PC-3 (cell line): ENCODE data around the gene TTC12. TPM values are rescaled to one million over a fixed set of nuclear protein-coding genes. Genes with fewer than 3 reads are reported as not detected.

ENCODE experiments used
- ATAC-seq: fragments of 200-7000 bp; cut with Tn5 transposase; 2 replicates; pipeline ENCODE4 v1.9.1; 2020; ENCODE audit warnings: mild to moderate bottlenecking, moderate library complexity
- BruUV-seq: library from RNA; stranded (reverse); fragments of 400-500 nt; replicated peaks from 2 replicates; lab custom pipeline; 2021; lab: Mats Ljungman, UMichigan
- CTCF ChIA-PET: fragments of 300-600 bp; sonication (Branson Sonifier 250); formaldehyde crosslinking; loops from one replicate; lab custom pipeline; 2022; ENCODE audit warnings: antibody characterized with exemption; lab: Charles Lee
- POLR2A ChIA-PET: fragments of 300-600 bp; sonication (Branson Sonifier 250); formaldehyde crosslinking; loops from one replicate; lab custom pipeline; 2022; ENCODE audit warnings: antibody characterized with exemption; ENCODE audit not compliant: unreplicated experiment; lab: Charles Lee
- DNase-seq: peaks from one replicate; pipeline ENCODE4 v3.0.0-alpha.2; 2015
- H2AFZ ChIP-seq: fragments of 300-600 bp; sonication (generic); 2 replicates; pipeline ENCODE4 v1.6.0; 2016; ENCODE audit warnings: antibody characterized with exemption, low read length
- H3F3A ChIP-seq: fragments of 300-600 bp; sonication (generic); one replicate; pipeline ENCODE4 v1.6.0; 2017; ENCODE audit warnings: antibody characterized with exemption, low read length, control low read depth, mild to moderate bottlenecking; ENCODE audit not compliant: unreplicated experiment
- H3K27ac ChIP-seq: fragments of 300-600 bp; sonication (generic); 2 replicates; pipeline ENCODE4 v1.5.1; 2016; ENCODE audit warnings: mild to moderate bottlenecking, low read length
- H3K27me3 ChIP-seq: fragments of 300-600 bp; sonication (generic); 2 replicates; pipeline ENCODE4 v1.6.1; 2016; ENCODE audit warnings: low read length, mixed read lengths
- H3K36me3 ChIP-seq: fragments of 300-600 bp; sonication (generic); 2 replicates; pipeline ENCODE4 v1.6.1; 2016; ENCODE audit warnings: low read depth, mixed run types, low read length, mixed read lengths
- H3K4me1 ChIP-seq: fragments of 300-600 bp; sonication (generic); 2 replicates; pipeline ENCODE4 v1.5.1; 2016; ENCODE audit warnings: low read length; ENCODE audit not compliant: insufficient read depth
- H3K4me2 ChIP-seq: fragments of 300-600 bp; sonication (generic); 2 replicates; pipeline ENCODE4 v1.6.0; 2016; ENCODE audit warnings: low read length
- H3K4me3 ChIP-seq: fragments of 300-600 bp; sonication (generic); 2 replicates; pipeline ENCODE4 v1.5.1; 2016; ENCODE audit warnings: mild to moderate bottlenecking, low read length, mixed read lengths
- H3K79me2 ChIP-seq: fragments of 300-600 bp; sonication (generic); 2 replicates; pipeline ENCODE4 v1.6.1; 2017; ENCODE audit warnings: low read length, mixed read lengths
- H3K9ac ChIP-seq: fragments of 300-600 bp; sonication (generic); 2 replicates; pipeline ENCODE4 v1.6.0; 2016; ENCODE audit warnings: mild to moderate bottlenecking, low read length
- H3K9me2 ChIP-seq: fragments of 300-600 bp; sonication (generic); replicated peaks from 2 replicates; pipeline ENCODE4 v1.6.1; 2016; ENCODE audit warnings: mixed run types, low read length, mixed read lengths
- H3K9me3 ChIP-seq: fragments of 300-600 bp; sonication (generic); 2 replicates; pipeline ENCODE4 v1.6.1; 2016; ENCODE audit warnings: low read length, mixed read lengths
- H4K20me1 ChIP-seq: fragments of 300-600 bp; sonication (generic); 2 replicates; pipeline ENCODE4 v1.6.1; 2016; ENCODE audit warnings: low read length, mixed read lengths
- EZH2 ChIP-seq: fragments of 300-600 bp; sonication (generic); IDR thresholded peaks from one replicate; pipeline ENCODE4 v1.6.1; 2017; ENCODE audit warnings: antibody characterized with exemption, mild to moderate bottlenecking, low read length; ENCODE audit not compliant: unreplicated experiment
- EZH2phosphoT487 ChIP-seq: fragments of 300-600 bp; sonication (generic); IDR thresholded peaks from 2 replicates; pipeline ENCODE4 v1.6.1; 2018; ENCODE audit warnings: mild to moderate bottlenecking, antibody characterized with exemption, low read length, borderline replicate concordance
- intact Hi-C: fragments of 100-400 bp; cut with micrococcal nuclease; formaldehyde crosslinking; loops from 2 replicates; pipeline ENCODE4 v1.9.0; 2023
- total RNA-seq: library from RNA; depleted of rRNA; stranded (reverse); fragments of >200 nt; gene quantifications from 2 replicates; pipeline ENCODE4 v1.2.3, GENCODE V29; 2014
- TF ChIP-seq, protein P1 (sequence below): fragments of 300-600 bp; sonication (generic); conservative IDR thresholded peaks from 2 replicates; pipeline ENCODE4 v1.5.1; 2017; ENCODE audit warnings: antibody characterized with exemption, low read depth, mild to moderate bottlenecking, low read length

Gene TTC12
- total RNA-seq, 1 experiment from 2014 or later: 13.1 TPM

DNA sequence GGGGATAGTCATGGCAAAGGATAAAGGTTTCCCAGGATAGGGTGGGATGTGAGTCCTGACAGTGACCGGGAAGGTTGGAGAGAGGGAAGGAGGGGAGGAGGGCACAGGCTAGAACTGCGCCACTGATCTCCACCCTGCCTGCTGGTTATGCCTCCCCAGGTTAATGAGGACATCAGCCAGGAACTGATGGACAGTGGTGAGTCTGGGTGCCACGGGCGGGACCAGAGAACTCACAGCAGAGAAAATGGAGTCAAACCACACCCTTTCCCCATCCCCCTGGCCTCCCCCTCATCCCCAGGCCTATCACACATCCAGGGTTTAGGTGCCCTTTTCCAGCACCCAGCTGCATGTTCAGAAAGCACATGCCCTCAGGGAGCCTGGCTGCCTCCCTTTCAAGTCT lies 83.4 kb downstream of the TTC12 start:
- no peak overlapping the region for H2AFZ ChIP-seq
- no peaks in the 10 kb centered on the region for H3K4me1 ChIP-seq
- no peaks in the 10 kb centered on the region for H4K20me1 ChIP-seq
- no peak for TF ChIP-seq EZH2
- TF ChIP-seq, protein P1, sequence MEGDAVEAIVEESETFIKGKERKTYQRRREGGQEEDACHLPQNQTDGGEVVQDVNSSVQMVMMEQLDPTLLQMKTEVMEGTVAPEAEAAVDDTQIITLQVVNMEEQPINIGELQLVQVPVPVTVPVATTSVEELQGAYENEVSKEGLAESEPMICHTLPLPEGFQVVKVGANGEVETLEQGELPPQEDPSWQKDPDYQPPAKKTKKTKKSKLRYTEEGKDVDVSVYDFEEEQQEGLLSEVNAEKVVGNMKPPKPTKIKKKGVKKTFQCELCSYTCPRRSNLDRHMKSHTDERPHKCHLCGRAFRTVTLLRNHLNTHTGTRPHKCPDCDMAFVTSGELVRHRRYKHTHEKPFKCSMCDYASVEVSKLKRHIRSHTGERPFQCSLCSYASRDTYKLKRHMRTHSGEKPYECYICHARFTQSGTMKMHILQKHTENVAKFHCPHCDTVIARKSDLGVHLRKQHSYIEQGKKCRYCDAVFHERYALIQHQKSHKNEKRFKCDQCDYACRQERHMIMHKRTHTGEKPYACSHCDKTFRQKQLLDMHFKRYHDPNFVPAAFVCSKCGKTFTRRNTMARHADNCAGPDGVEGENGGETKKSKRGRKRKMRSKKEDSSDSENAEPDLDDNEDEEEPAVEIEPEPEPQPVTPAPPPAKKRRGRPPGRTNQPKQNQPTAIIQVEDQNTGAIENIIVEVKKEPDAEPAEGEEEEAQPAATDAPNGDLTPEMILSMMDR: no peak
- TF ChIP-seq EZH2phosphoT487: no peak
- ATAC-seq: no peak
- POLR2A ChIA-PET: no interaction called here
- CTCF ChIA-PET: no interaction called here
- H3F3A ChIP-seq: no peaks in the 10 kb centered on the region
- DNase-seq: no peak
- no peak overlapping the region for H3K9ac ChIP-seq
- H3K27ac ChIP-seq: no peak overlapping the region
- H3K9me3 ChIP-seq: no peaks in the 10 kb centered on the region
- no peaks in the 10 kb centered on the region for H3K9me2 ChIP-seq
- H3K4me2 ChIP-seq: no peak overlapping the region
- intact Hi-C loops: no loop called here
- H3K79me2 ChIP-seq: no peaks in the 10 kb centered on the region
- H3K4me3 ChIP-seq: no peak overlapping the region
- H3K36me3 ChIP-seq: no peaks in the 10 kb centered on the region
- no TSS peak for BruUV-seq
- H3K27me3 ChIP-seq: peaks cover 9% of the 10 kb centered on the region; the same call in 1 of the 2 replicates

DNA sequence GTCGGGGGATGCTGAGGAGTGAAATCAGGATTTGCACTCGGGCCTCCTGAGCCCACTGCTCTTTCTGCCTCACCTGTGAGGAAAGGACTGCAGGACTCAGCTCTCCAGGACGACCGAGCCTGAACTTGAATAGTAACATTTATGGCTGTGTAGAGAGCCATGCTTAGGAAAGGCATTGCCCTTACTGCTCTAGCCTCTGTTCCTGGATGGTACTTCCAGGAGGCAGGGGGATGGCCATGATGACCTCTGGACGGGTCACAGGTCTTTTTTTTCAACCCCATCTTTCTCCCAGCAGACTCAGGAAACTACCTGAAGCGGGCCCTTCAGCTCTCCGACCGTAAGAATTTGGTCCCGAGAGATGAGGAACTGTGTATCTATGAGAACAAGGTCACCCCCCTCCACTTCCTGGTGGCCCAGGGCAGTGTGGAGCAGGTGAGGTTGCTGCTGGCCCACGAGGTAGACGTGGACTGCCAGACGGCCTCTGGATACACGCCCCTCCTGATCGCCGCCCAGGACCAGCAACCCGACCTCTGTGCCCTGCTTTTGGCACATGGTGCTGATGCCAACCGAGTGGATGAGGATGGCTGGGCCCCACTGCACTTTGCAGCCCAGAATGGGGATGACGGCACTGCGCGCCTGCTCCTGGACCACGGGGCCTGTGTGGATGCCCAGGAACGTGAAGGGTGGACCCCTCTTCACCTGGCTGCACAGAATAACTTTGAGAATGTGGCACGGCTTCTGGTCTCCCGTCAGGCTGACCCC lies 84.5 kb downstream of the TTC12 start:
- H3K9me3 ChIP-seq: no peaks in the 10 kb centered on the region
- no peaks in the 10 kb centered on the region for H4K20me1 ChIP-seq
- peaks cover 9% of the 10 kb centered on the region; the same call in 1 of the 2 replicates for H3K27me3 ChIP-seq
- BruUV-seq: no TSS peak
- CTCF ChIA-PET: no interaction called here
- H3F3A ChIP-seq: no peaks in the 10 kb centered on the region
- H2AFZ ChIP-seq: no peak overlapping the region
- DNase-seq (no peak), ATAC-seq (no peak)
- H3K36me3 ChIP-seq: no peaks in the 10 kb centered on the region
- no peaks in the 10 kb centered on the region for H3K4me1 ChIP-seq
- H3K4me2 ChIP-seq: no peak overlapping the region
- intact Hi-C loops: no loop called here
- no peak overlapping the region for H3K4me3 ChIP-seq
- H3K9me2 ChIP-seq: no peaks in the 10 kb centered on the region
- no peak overlapping the region for H3K9ac ChIP-seq
- H3K79me2 ChIP-seq: no peaks in the 10 kb centered on the region
- POLR2A ChIA-PET: no interaction called here
- no peak overlapping the region for H3K27ac ChIP-seq
- TF ChIP-seq, protein P1: no peak
- TF ChIP-seq EZH2phosphoT487: no peak
- no peak for TF ChIP-seq EZH2

DNA sequence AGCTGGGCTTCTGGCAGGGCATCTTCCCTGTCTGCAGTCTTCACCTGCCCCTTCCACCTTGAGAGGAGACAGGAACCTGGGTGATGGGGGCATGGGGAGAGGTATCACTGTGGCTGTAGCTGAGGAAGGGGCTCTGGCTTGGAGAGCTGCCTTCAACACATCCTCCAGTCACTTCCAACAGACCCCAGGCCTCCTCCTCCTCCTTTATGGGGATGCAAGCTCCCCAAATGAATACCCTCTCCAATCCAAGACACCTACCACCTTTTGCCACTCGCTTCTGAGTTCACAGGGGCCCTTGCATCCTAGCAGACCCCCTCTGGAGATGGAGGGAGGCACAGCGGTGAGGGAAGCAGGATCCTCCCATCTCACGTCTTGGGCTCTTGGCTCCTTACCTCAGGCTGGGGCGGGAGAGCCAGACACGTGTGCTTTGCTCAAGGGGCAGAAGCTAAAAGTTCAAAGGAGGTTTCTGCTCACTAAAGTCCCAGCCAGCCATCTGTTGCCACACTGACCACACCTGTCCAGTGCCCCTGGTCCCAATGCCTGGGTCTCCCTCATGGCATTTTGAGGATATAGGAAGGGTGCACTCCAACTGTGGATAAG lies 86.3 kb downstream of the TTC12 start:
- DNase-seq (no peak), ATAC-seq (no peak)
- H3F3A ChIP-seq: no peaks in the 10 kb centered on the region
- no peaks in the 10 kb centered on the region for H3K36me3 ChIP-seq
- POLR2A ChIA-PET: no interaction called here
- no peak overlapping the region for H3K4me3 ChIP-seq
- intact Hi-C loops: no loop called here
- H3K9ac ChIP-seq: no peak overlapping the region
- H3K27me3 ChIP-seq: peaks cover 16% of the 10 kb centered on the region; the same call in 1 of the 2 replicates
- no TSS peak for BruUV-seq
- no peaks in the 10 kb centered on the region for H3K9me3 ChIP-seq
- H2AFZ ChIP-seq: no peak overlapping the region
- TF ChIP-seq EZH2 (no peak), EZH2phosphoT487 (no peak)
- TF ChIP-seq, protein P1: no peak
- H3K9me2 ChIP-seq: no peaks in the 10 kb centered on the region
- H3K4me1 ChIP-seq: no peaks in the 10 kb centered on the region
- no peak overlapping the region for H3K4me2 ChIP-seq
- no peaks in the 10 kb centered on the region for H4K20me1 ChIP-seq
- H3K79me2 ChIP-seq: no peaks in the 10 kb centered on the region
- CTCF ChIA-PET: no interaction called here
- no peak overlapping the region for H3K27ac ChIP-seq
